Fibroblast of lung (primary cell): ENCODE measurements around the gene ASL. TPM values are rescaled to one million over a fixed set of nuclear protein-coding genes. Genes with fewer than 3 reads are reported as not detected.
"Not testable (repeated sequence)": the region's sequence is repeated elsewhere in the genome, so short reads cannot be mapped to it uniquely, and the experiment has no call there.

Experiments used
- DNase-seq, 2 donors: peaks; one replicate each; pipeline versions ENCODE4 v3.0.0 to v3.0.0-alpha.2; 2010; ENCODE audit warnings: low read depth in 2 of 2
- H2AFZ ChIP-seq: 2 replicates; pipeline ENCODE4 v1.5.1; 2012; ENCODE audit warnings: low read length, control low read depth, inconsistent platforms
- H3K27ac ChIP-seq: 2 replicates; pipeline ENCODE4 v1.5.1; 2011; ENCODE audit warnings: low read length, control low read depth; ENCODE audit not compliant: insufficient read depth
- H3K27me3 ChIP-seq: 2 replicates; pipeline ENCODE4 v1.5.1; 2011; ENCODE audit warnings: mild to moderate bottlenecking, low read length; ENCODE audit not compliant: control insufficient read depth, insufficient read depth
- H3K36me3 ChIP-seq: 2 replicates; pipeline ENCODE4 v1.5.1; 2011; ENCODE audit warnings: low read length; ENCODE audit not compliant: control insufficient read depth, insufficient read depth
- H3K4me1 ChIP-seq: 2 replicates; pipeline ENCODE4 v1.5.1; 2011; ENCODE audit warnings: low read length; ENCODE audit not compliant: control insufficient read depth, insufficient read depth; ENCODE audit errors: extremely low read depth
- H3K4me2 ChIP-seq: 2 replicates; pipeline ENCODE4 v1.5.1; 2011; ENCODE audit warnings: low read length, control low read depth; ENCODE audit not compliant: insufficient read depth; ENCODE audit errors: extremely low read depth
- H3K4me3 ChIP-seq, 4 experiments: fragments of 200-600 bp in 1 of 4; sonication (generic) in 1 of 4; replicated peaks in 1 of 4; 2 replicates each; pipeline ENCODE4 v1.5.1; 2011 to 2016; ENCODE audit warnings: low read length in 4 of 4, low read depth in 3 of 4, mild to moderate bottlenecking in 3 of 4, control low read depth in 2 of 4, inconsistent platforms in 1 of 4, mixed read lengths in 1 of 4; ENCODE audit not compliant: insufficient read depth in 1 of 4; ENCODE audit errors: control extremely low read depth in 1 of 4
- H3K79me2 ChIP-seq: 2 replicates; pipeline ENCODE4 v1.5.1; 2012; ENCODE audit warnings: mild to moderate bottlenecking, low read length, inconsistent platforms; ENCODE audit not compliant: control insufficient read depth, insufficient read depth
- H3K9ac ChIP-seq: 2 replicates; pipeline ENCODE4 v1.5.1; 2011; ENCODE audit warnings: mild to moderate bottlenecking, low read length, control low read depth; ENCODE audit not compliant: insufficient read depth
- H3K9me3 ChIP-seq: 2 replicates; pipeline ENCODE4 v1.5.1; 2012; ENCODE audit warnings: low read depth, low read length; ENCODE audit not compliant: control insufficient read depth, insufficient read depth
- H4K20me1 ChIP-seq: 2 replicates; pipeline ENCODE4 v1.5.1; 2011; ENCODE audit warnings: low read length; ENCODE audit not compliant: control insufficient read depth, insufficient read depth; ENCODE audit errors: extremely low read depth
- CTCF ChIP-seq, 2 donors: IDR thresholded peaks in 1 of 2; conservative IDR thresholded peaks in 1 of 2; 1 replicate in 1 of 2; 2 replicates in 1 of 2; pipeline ENCODE4 v1.5.1; 2011 to 2012; ENCODE audit warnings: low read length in 2 of 2, control low read depth in 1 of 2, inconsistent platforms in 1 of 2, low read depth in 1 of 2, mild to moderate bottlenecking in 1 of 2
- EZH2 ChIP-seq: IDR thresholded peaks from 2 replicates; pipeline ENCODE4 v1.5.1; 2012; ENCODE audit warnings: low read length, control low read depth, mild to moderate bottlenecking; ENCODE audit errors: missing control alignments
- polyA minus RNA-seq: library from RNA; depleted of rRNA, polyadenylated mRNA; stranded (reverse); fragments of >200 nt; gene quantifications from 2 replicates; pipeline ENCODE4 v1.2.3, GENCODE V29; 2011; ENCODE audit warnings: low replicate concordance
- polyA plus RNA-seq, 2 donors: library from polyadenylated mRNA; depleted of rRNA in 1 of 2; stranded (reverse) in 1 of 2; unstranded in 1 of 2; fragments of >200 nt; gene quantifications; 2 replicates each; pipeline ENCODE4 v1.2.1, GENCODE V29; 2011 to 2012; ENCODE audit warnings: missing spikeins in 1 of 2
- total RNA-seq: library from RNA; depleted of rRNA; stranded (reverse); fragments of >200 nt; gene quantifications from 2 replicates; pipeline ENCODE4 v1.2.1, GENCODE V29; 2014

Gene ASL
- 18.7 and 36.0 TPM in 2 replicates for total RNA-seq
- polyA plus RNA-seq: 23.4 and 27.0 TPM in 2 replicates
- polyA plus RNA-seq (2012): 37.0 and 41.6 TPM in 2 replicates
- polyA minus RNA-seq: 51.2 and 65.8 TPM in 2 replicates

- H4K20me1 ChIP-seq: no peaks in the 10 kb centered on the region
- no peaks in the 10 kb centered on the region for H3K36me3 ChIP-seq
- peak within 1 kb of the TSS; percentile 79 for H3K27ac ChIP-seq
- peak within 1 kb of the TSS; percentile 86 for H3K4me2 ChIP-seq
- peak within 1 kb of the TSS; percentile 77 for H2AFZ ChIP-seq
- no peaks in the 10 kb centered on the region for H3K4me1 ChIP-seq
- H3K79me2 ChIP-seq: peaks cover 8% of the 10 kb centered on the region
- DNase-seq: peak; percentile 85 to 89
- peak within 1 kb of the TSS; percentile 69 to 84 (median 76) for H3K4me3 ChIP-seq
- H3K9ac ChIP-seq: peak within 1 kb of the TSS; percentile 73
- H3K9me3 ChIP-seq: no peaks in the 10 kb centered on the region
- no peak for TF ChIP-seq CTCF (conservative IDR thresholded peaks at IDR 0.05 in 1 of 2, IDR thresholded peaks at IDR 0.05 in 1 of 2; ENCODE audit: low read depth in 1 of 2, low read length in 2 of 2)
- TF ChIP-seq EZH2: no peak
- H3K27me3 ChIP-seq: no peaks in the 10 kb centered on the region
Measured at GRCh38 chr7:66075590-66076461, at the start of gene ASL. Gene ASL, plus strand, starts transcription at chr7:66075819. Its CDS starts 263 bp downstream, at chr7:66076082.

GRCh38 chr7:66028342-66028741 is 47.3 kb upstream of the ASL start:
- H3K4me3 ChIP-seq, H3K9ac ChIP-seq: not testable (repeated sequence)

GRCh38 chr7:66033471-66034385 is 41.9 kb upstream of the ASL start:
- no peak overlapping the region for H3K27ac ChIP-seq
- DNase-seq: peak in 1 of 2 donors; percentile 19
- H3K4me3 ChIP-seq: no peak overlapping the region
- peaks cover 2% of the 10 kb centered on the region for H3K4me1 ChIP-seq
- H3K9me3 ChIP-seq: no peaks in the 10 kb centered on the region
- H3K4me2 ChIP-seq: no peak overlapping the region
- H3K27me3 ChIP-seq: no peaks in the 10 kb centered on the region
- H3K79me2 ChIP-seq: no peaks in the 10 kb centered on the region
- H3K9ac ChIP-seq: no peak overlapping the region
- TF ChIP-seq CTCF (conservative IDR thresholded peaks at IDR 0.05 in 1 of 2, IDR thresholded peaks at IDR 0.05 in 1 of 2; ENCODE audit: low read depth in 1 of 2, low read length in 2 of 2): no peak
- TF ChIP-seq EZH2: no peak
- H2AFZ ChIP-seq: no peak overlapping the region
- no peaks in the 10 kb centered on the region for H3K36me3 ChIP-seq
- H4K20me1 ChIP-seq: no peaks in the 10 kb centered on the region

More at GRCh38 chr7:66028342-66028741, 47.3 kb upstream of the ASL start:
- H3K4me1 ChIP-seq, H3K79me2 ChIP-seq, H3K27ac ChIP-seq, H2AFZ ChIP-seq, H3K27me3 ChIP-seq, H3K36me3 ChIP-seq, H3K9me3 ChIP-seq, DNase-seq, H3K4me2 ChIP-seq, H4K20me1 ChIP-seq: not testable (repeated sequence)

- H3K27ac ChIP-seq, H4K20me1 ChIP-seq, H3K4me3 ChIP-seq, H3K4me2 ChIP-seq, H3K9me3 ChIP-seq, H3K4me1 ChIP-seq, H2AFZ ChIP-seq, H3K79me2 ChIP-seq, H3K36me3 ChIP-seq, H3K27me3 ChIP-seq, DNase-seq, H3K9ac ChIP-seq: not testable (repeated sequence)
Measured at GRCh38 chr7:66034436-66035010, 41.1 kb upstream of the ASL start.
